Ishikawa (cell line): ENCODE results near the gene MACROH2A2.

Experiments used
- CREB1 ChIP-seq: IDR thresholded peaks from 2 replicates; pipeline ENCODE4 v1.6.1; 2012; ENCODE audit warnings: low read depth
- RAD21 ChIP-seq: IDR thresholded peaks from 2 replicates; pipeline ENCODE4 v1.6.1; 2012; ENCODE audit warnings: low read depth
- REST ChIP-seq: IDR thresholded peaks from 2 replicates; pipeline ENCODE4 v1.6.1; 2012; ENCODE audit warnings: low read depth, mild to moderate bottlenecking
- TAF1 ChIP-seq: IDR thresholded peaks from 2 replicates; pipeline ENCODE4 v1.6.1; 2012; ENCODE audit warnings: low read depth, mild to moderate bottlenecking
- TEAD4 ChIP-seq: IDR thresholded peaks from 2 replicates; pipeline ENCODE4 v1.6.1; 2012
- USF1 ChIP-seq: IDR thresholded peaks from 2 replicates; pipeline ENCODE4 v1.6.1; 2012
- ZBTB7A ChIP-seq: IDR thresholded peaks from 2 replicates; pipeline ENCODE4 v1.6.1; 2012; ENCODE audit warnings: low read depth

GRCh38 chr10:70120417-70120816 is 67.8 kb downstream of the MACROH2A2 start:
- no peak for TF ChIP-seq RAD21
- no peak for TF ChIP-seq TAF1
- no peak for TF ChIP-seq ZBTB7A
- TF ChIP-seq USF1 = no peak
- no peak for TF ChIP-seq TEAD4
- TF ChIP-seq REST = no peak
- no peak for TF ChIP-seq CREB1
